Testis (tissue), 2 donors: ENCODE data around the gene TINCR.

ENCODE experiments used
- CTCF ChIP-seq, 3 experiments: fragments of 450-650 bp in 2 of 3; fragments of 200-600 bp in 1 of 3; sonication (generic) in 1 of 3; IDR thresholded peaks; one replicate each; pipeline ENCODE4 v1.5.1; 2016 to 2019; ENCODE audit warnings: antibody characterized with exemption in 3 of 3, mild to moderate bottlenecking in 2 of 3, moderate library complexity in 1 of 3
- POLR2A ChIP-seq: fragments of 450-650 bp; IDR thresholded peaks from one replicate; pipeline ENCODE4 v1.6.1; 2017; ENCODE audit warnings: antibody characterized with exemption, mild to moderate bottlenecking, moderate library complexity

GRCh38 chr19:5545051-5545450 is 22.7 kb downstream of the TINCR start:
- TF ChIP-seq CTCF (IDR thresholded peaks at IDR 0.05) = no peak
- no peak for TF ChIP-seq POLR2A
